SK-N-SH (cell line): ENCODE data around the gene RPUSD3. TPM values are rescaled to one million over a fixed set of nuclear protein-coding genes. Genes with fewer than 3 reads are reported as not detected.

ENCODE experiments used
- CTCF ChIA-PET: fragments of 300-600, 350-600 bp; formaldehyde crosslinking; extraction: SDS; loops from one replicate; lab custom pipeline; 2021; lab: Yijun Ruan, JAX
- POLR2A ChIA-PET: fragments of 350-600 bp; sonication (Branson Sonifier 250); formaldehyde crosslinking; extraction: SDS; loops from one replicate; lab custom pipeline; 2020; ENCODE audit warnings: antibody characterized with exemption, inconsistent platforms; lab: Yijun Ruan, JAX
- DNase-seq: peaks from one replicate; pipeline ENCODE4 v3.0.0; 2012
- H2AFZ ChIP-seq: fragments of 200-600 bp; sonication (generic); 2 replicates; pipeline ENCODE4 v1.8.1; 2016; ENCODE audit warnings: antibody characterized with exemption, mild to moderate bottlenecking, low read depth
- H3F3A ChIP-seq: fragments of 200-600 bp; sonication (generic); replicated peaks from 2 replicates; pipeline ENCODE3; 2016; ENCODE audit warnings: antibody characterized with exemption, mild to moderate bottlenecking; ENCODE audit not compliant: insufficient read depth
- H3K27ac ChIP-seq, 2 experiments: fragments of 200-500 bp in 1 of 2; fragments of 200-600 bp in 1 of 2; sonication (Bioruptor generic) in 1 of 2; sonication (generic), shearing (Covaris generic) in 1 of 2; 2 replicates each; pipeline versions ENCODE4 v1.5.1 to v1.6.1; 2014 to 2016; ENCODE audit warnings: low read depth in 2 of 2, inconsistent platforms in 1 of 2, low read length in 1 of 2, mild to moderate bottlenecking in 1 of 2, mixed read lengths in 1 of 2
- H3K27me3 ChIP-seq: fragments of 200-600 bp; sonication (generic), shearing (Covaris generic); 2 replicates; pipeline ENCODE4 v1.6.1; 2016; ENCODE audit warnings: mixed run types; ENCODE audit not compliant: insufficient read depth
- H3K36me3 ChIP-seq, 2 experiments: fragments of 200-500 bp in 1 of 2; fragments of 200-600 bp in 1 of 2; sonication (Bioruptor generic) in 1 of 2; sonication (generic) in 1 of 2; replicated peaks in 1 of 2; 2 replicates each; pipeline versions ENCODE3 to v1.5.1; 2014 to 2016; ENCODE audit warnings: low read length in 1 of 2, mild to moderate bottlenecking in 1 of 2; ENCODE audit not compliant: insufficient read depth in 2 of 2, control insufficient read depth in 1 of 2
- H3K4me1 ChIP-seq, 2 experiments: fragments of 200-500 bp in 1 of 2; fragments of 200-600 bp in 1 of 2; sonication (Bioruptor generic) in 1 of 2; sonication (generic), shearing (Covaris generic) in 1 of 2; 2 replicates each; pipeline versions ENCODE4 v1.5.1 to v1.6.1; 2014 to 2016; ENCODE audit warnings: low read depth in 1 of 2, low read length in 1 of 2, mixed run types in 1 of 2; ENCODE audit not compliant: insufficient read depth in 2 of 2, control insufficient read depth in 1 of 2
- H3K4me2 ChIP-seq: fragments of 200-600 bp; sonication (generic), shearing (Covaris generic); 2 replicates; pipeline ENCODE4 v1.6.1; 2017; ENCODE audit warnings: mixed run types
- H3K4me3 ChIP-seq, 2 experiments: fragments of 200-500 bp in 1 of 2; fragments of 200-600 bp in 1 of 2; sonication (Bioruptor generic) in 1 of 2; sonication (generic), shearing (Covaris generic) in 1 of 2; 2 replicates each; pipeline versions ENCODE4 v1.5.1 to v1.8.1; 2014 to 2016; ENCODE audit warnings: low read depth in 2 of 2, inconsistent platforms in 1 of 2, low read length in 1 of 2, mild to moderate bottlenecking in 1 of 2, mixed read lengths in 1 of 2, moderate library complexity in 1 of 2
- H3K79me2 ChIP-seq: fragments of 200-600 bp; sonication (generic); 2 replicates; pipeline ENCODE4 v1.8.1; 2017; ENCODE audit warnings: mild to moderate bottlenecking; ENCODE audit not compliant: insufficient read depth
- H3K9ac ChIP-seq: fragments of 200-600 bp; sonication (generic); 2 replicates; pipeline ENCODE4 v1.6.1; 2017; ENCODE audit warnings: mixed run types
- H3K9me2 ChIP-seq: fragments of 200-600 bp; sonication (generic); 2 replicates; pipeline ENCODE4 v1.6.1; 2017; ENCODE audit warnings: mixed run types
- H3K9me3 ChIP-seq: fragments of 200-600 bp; sonication (generic); 2 replicates; pipeline ENCODE4 v1.6.1; 2017; ENCODE audit warnings: mixed run types, mild to moderate bottlenecking, moderate library complexity
- H4K20me1 ChIP-seq: fragments of 200-600 bp; sonication (generic); 2 replicates; pipeline ENCODE4 v1.6.1; 2017; ENCODE audit warnings: mild to moderate bottlenecking, mixed run types; ENCODE audit not compliant: insufficient read depth
- CTCF ChIP-seq: fragments of 200-600 bp; sonication (generic); IDR thresholded peaks from 2 replicates; pipeline ENCODE4 v1.6.1; 2017; ENCODE audit warnings: antibody characterized with exemption, mild to moderate bottlenecking, moderate library complexity
- ELF1 ChIP-seq: IDR thresholded peaks from 2 replicates; pipeline ENCODE4 v1.4.0; 2012
- EZH2phosphoT487 ChIP-seq: fragments of 200-600 bp; sonication (generic); IDR thresholded peaks from 2 replicates; pipeline ENCODE4 v1.6.1; 2017; ENCODE audit warnings: low read depth, mixed run types, mild to moderate bottlenecking, antibody characterized with exemption, moderate library complexity, borderline replicate concordance
- FOSL2 ChIP-seq: IDR thresholded peaks from 2 replicates; pipeline ENCODE4 v1.4.0; 2012; ENCODE audit warnings: low read depth, mild to moderate bottlenecking, moderate library complexity, borderline replicate concordance
- GABPA ChIP-seq: IDR thresholded peaks from 2 replicates; pipeline ENCODE4 v1.4.0; 2012; ENCODE audit warnings: low read depth, mild to moderate bottlenecking
- GATA2 ChIP-seq: sonication (generic); formaldehyde crosslinking; IDR thresholded peaks from 2 replicates; pipeline ENCODE4 v1.5.0; 2020; ENCODE audit warnings: mild to moderate bottlenecking, missing genetic modification reagents
- MEF2A ChIP-seq: IDR thresholded peaks from 2 replicates; pipeline ENCODE4 v1.4.0; 2012; ENCODE audit warnings: low read depth, borderline replicate concordance
- RAD21 ChIP-seq: IDR thresholded peaks from 2 replicates; pipeline ENCODE4 v1.6.1; 2012; ENCODE audit warnings: mild to moderate bottlenecking, low read length
- RFX5 ChIP-seq: IDR thresholded peaks from 2 replicates; pipeline ENCODE4 v1.6.1; 2012; ENCODE audit warnings: mild to moderate bottlenecking, improper control_type of control experiment, low read length
- RXRA ChIP-seq: IDR thresholded peaks from 2 replicates; pipeline ENCODE4 v1.4.0; 2012; ENCODE audit warnings: low read depth, mild to moderate bottlenecking, borderline replicate concordance
- SIN3A ChIP-seq: IDR thresholded peaks from 2 replicates; pipeline ENCODE4 v1.6.1; 2012; ENCODE audit warnings: low read depth, mild to moderate bottlenecking, low read length, moderate library complexity, borderline replicate concordance
- TAF1 ChIP-seq: IDR thresholded peaks from 2 replicates; pipeline ENCODE4 v1.6.1; 2012; ENCODE audit warnings: low read depth, mild to moderate bottlenecking, low read length, moderate library complexity, borderline replicate concordance
- TEAD4 ChIP-seq: IDR thresholded peaks from 2 replicates; pipeline ENCODE4 v1.4.0; 2012; ENCODE audit warnings: mild to moderate bottlenecking, borderline replicate concordance; ENCODE audit not compliant: insufficient read depth
- WGBS: methylation state at CpG from one replicate; pipeline ENCODE4 v1.1.6; 2017; ENCODE audit warnings: low lambda C conversion rate; 5-methylcytosine and 5-hydroxymethylcytosine counted together
- polyA plus RNA-seq, 3 experiments: library from polyadenylated mRNA; depleted of rRNA; stranded (reverse); fragments of >200 nt; gene quantifications; 2 replicates each; pipeline ENCODE4 v1.2.3, GENCODE V29; 2012
- TF ChIP-seq, protein P1 (sequence below): IDR thresholded peaks from 2 replicates; pipeline ENCODE4 v1.6.1; 2012; ENCODE audit warnings: mild to moderate bottlenecking, low read depth, low read length, moderate library complexity
- TF ChIP-seq, protein P2 (sequence below): IDR thresholded peaks from 2 replicates; pipeline ENCODE4 v1.4.0; 2012; ENCODE audit warnings: low read depth, borderline replicate concordance

The RPUSD3 gene
- polyA plus RNA-seq, 1 of the 3 experiments (the other 2 are of a cell fraction): 43.4 TPM

- TF ChIP-seq CTCF (no peak), RAD21 (no peak), RXRA (no peak), FOSL2 (no peak), TAF1 (no peak), GABPA (no peak), MEF2A (no peak), EZH2phosphoT487 (no peak), TEAD4 (no peak), GATA2 (CRISPR knock-in tag) (no peak), ELF1 (no peak)
- TF ChIP-seq, protein P1, sequence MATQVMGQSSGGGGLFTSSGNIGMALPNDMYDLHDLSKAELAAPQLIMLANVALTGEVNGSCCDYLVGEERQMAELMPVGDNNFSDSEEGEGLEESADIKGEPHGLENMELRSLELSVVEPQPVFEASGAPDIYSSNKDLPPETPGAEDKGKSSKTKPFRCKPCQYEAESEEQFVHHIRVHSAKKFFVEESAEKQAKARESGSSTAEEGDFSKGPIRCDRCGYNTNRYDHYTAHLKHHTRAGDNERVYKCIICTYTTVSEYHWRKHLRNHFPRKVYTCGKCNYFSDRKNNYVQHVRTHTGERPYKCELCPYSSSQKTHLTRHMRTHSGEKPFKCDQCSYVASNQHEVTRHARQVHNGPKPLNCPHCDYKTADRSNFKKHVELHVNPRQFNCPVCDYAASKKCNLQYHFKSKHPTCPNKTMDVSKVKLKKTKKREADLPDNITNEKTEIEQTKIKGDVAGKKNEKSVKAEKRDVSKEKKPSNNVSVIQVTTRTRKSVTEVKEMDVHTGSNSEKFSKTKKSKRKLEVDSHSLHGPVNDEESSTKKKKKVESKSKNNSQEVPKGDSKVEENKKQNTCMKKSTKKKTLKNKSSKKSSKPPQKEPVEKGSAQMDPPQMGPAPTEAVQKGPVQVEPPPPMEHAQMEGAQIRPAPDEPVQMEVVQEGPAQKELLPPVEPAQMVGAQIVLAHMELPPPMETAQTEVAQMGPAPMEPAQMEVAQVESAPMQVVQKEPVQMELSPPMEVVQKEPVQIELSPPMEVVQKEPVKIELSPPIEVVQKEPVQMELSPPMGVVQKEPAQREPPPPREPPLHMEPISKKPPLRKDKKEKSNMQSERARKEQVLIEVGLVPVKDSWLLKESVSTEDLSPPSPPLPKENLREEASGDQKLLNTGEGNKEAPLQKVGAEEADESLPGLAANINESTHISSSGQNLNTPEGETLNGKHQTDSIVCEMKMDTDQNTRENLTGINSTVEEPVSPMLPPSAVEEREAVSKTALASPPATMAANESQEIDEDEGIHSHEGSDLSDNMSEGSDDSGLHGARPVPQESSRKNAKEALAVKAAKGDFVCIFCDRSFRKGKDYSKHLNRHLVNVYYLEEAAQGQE: no peak
Observed at GRCh38 chr3:9862391-9863057, 18.7 kb upstream of the RPUSD3 start (continued).

- POLR2A ChIA-PET: no interaction called here
Observed at GRCh38 chr3:9861626-9862130, 17.9 kb upstream of the RPUSD3 start.

More at GRCh38 chr3:9861626-9862130, 17.9 kb upstream of the RPUSD3 start:
- H3K27me3 ChIP-seq: no peaks in the 10 kb centered on the region
- peaks cover 5 to 7% of the 10 kb centered on the region in 2 experiments; a peak in 2 of 4 replicates for H3K4me1 ChIP-seq
- no peaks in the 10 kb centered on the region for H3K9me3 ChIP-seq
- DNase-seq: no peak
- H3K79me2 ChIP-seq: no peaks in the 10 kb centered on the region
- H4K20me1 ChIP-seq: no peaks in the 10 kb centered on the region
- H3F3A ChIP-seq: no peaks in the 10 kb centered on the region
- H3K9me2 ChIP-seq: no peaks in the 10 kb centered on the region
- no peak overlapping the region for H2AFZ ChIP-seq
- H3K4me3 ChIP-seq: no peak overlapping the region
- CTCF ChIA-PET: interaction anchor here (0.6 kb wide), 1 partner anchor 12 kb away, joined by 3 read pairs; no protein-coding TSS in a partner anchor
- H3K36me3 ChIP-seq: no peaks in the 10 kb centered on the region
- no peak overlapping the region for H3K4me2 ChIP-seq
- no peak overlapping the region for H3K9ac ChIP-seq
- TF ChIP-seq GATA2 (CRISPR knock-in tag) (no peak), SIN3A (no peak), RFX5 (no peak), RAD21 (no peak), ELF1 (no peak)
- TF ChIP-seq, protein P2, sequence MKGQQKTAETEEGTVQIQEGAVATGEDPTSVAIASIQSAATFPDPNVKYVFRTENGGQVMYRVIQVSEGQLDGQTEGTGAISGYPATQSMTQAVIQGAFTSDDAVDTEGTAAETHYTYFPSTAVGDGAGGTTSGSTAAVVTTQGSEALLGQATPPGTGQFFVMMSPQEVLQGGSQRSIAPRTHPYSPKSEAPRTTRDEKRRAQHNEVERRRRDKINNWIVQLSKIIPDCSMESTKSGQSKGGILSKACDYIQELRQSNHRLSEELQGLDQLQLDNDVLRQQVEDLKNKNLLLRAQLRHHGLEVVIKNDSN: no peak
- H3K27ac ChIP-seq: no peak overlapping the region
- whole genome bisulfite sequencing: 93% methylated on average over 4 of the region's 5 CpGs
